ENCODE results near the gene HRAS. TPM values are rescaled to one million over a fixed set of nuclear protein-coding genes. Genes with fewer than 3 reads are reported as not detected.

Gene HRAS
- total RNA-seq, 2 donors from 2014 or later = 64.8 to 68.2 TPM

DNA sequence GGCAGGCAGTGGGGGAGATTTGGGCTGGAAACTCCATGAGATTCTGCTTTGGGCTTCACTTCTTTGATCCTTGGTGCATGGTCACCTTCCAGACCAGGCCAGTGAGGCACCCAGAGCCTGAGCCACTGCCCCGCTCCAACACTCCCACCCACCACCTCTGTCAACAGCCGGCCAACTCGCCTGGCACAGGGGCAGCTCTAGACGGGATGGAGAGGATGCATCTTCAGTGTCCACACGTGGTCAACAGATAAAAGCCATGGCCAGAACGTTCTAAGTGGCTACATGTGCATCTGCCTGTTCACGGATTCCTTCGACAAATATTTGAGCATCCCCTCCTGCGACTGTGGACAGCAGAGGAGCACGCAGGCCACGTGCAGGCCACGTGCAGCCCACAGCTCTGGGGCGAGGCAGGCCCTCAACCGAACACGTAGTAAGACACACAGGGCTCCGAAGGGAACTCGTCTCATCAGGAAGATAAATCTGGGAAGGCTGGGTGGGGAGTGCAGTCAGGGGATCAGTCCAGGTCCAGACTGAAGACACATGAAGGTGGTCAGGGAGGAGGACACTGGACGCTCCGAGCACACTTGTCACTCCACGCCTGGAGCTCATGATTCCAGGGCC, 3.2 kb upstream of the HRAS start:
- Histone ChIP-seq H3K9ac (ENCODE audit: extremely low read depth, low read length, poor library complexity, severe bottlenecking) (no peak overlapping the region), H3K9me3 (ENCODE audit: control insufficient read depth, low read length) (no peaks in the 10 kb centered on the region), H3K4me1 (ENCODE audit: control insufficient read depth, insufficient read depth, low read length) (no peaks in the 10 kb centered on the region), H3K27me3 (ENCODE audit: control insufficient read depth, insufficient read depth, low read length, poor library complexity, severe bottlenecking) (no peaks in the 10 kb centered on the region), H3K4me3 (ENCODE audit: low read length) (no peak overlapping the region), H3K36me3 (ENCODE audit: control insufficient read depth, insufficient read depth, low read length) (peaks cover 5% of the 10 kb centered on the region), H3K27ac (ENCODE audit: low read depth, low read length) (no peak overlapping the region)
- TF ChIP-seq, protein P1, sequence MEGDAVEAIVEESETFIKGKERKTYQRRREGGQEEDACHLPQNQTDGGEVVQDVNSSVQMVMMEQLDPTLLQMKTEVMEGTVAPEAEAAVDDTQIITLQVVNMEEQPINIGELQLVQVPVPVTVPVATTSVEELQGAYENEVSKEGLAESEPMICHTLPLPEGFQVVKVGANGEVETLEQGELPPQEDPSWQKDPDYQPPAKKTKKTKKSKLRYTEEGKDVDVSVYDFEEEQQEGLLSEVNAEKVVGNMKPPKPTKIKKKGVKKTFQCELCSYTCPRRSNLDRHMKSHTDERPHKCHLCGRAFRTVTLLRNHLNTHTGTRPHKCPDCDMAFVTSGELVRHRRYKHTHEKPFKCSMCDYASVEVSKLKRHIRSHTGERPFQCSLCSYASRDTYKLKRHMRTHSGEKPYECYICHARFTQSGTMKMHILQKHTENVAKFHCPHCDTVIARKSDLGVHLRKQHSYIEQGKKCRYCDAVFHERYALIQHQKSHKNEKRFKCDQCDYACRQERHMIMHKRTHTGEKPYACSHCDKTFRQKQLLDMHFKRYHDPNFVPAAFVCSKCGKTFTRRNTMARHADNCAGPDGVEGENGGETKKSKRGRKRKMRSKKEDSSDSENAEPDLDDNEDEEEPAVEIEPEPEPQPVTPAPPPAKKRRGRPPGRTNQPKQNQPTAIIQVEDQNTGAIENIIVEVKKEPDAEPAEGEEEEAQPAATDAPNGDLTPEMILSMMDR (conservative IDR thresholded peaks at IDR 0.05) = no peak
- Mint-ChIP-seq H3K4me1 (no peaks in the 10 kb centered on the region), H3K4me3 (peak overlapping the region; percentile 43), H3K36me3 (ENCODE audit: low read depth) (peaks cover 8% of the 10 kb centered on the region), H3K27ac (no peak overlapping the region), H3K27me3 (ENCODE audit: insufficient read depth) (peaks cover 9% of the 10 kb centered on the region), H3K9me3 (peaks cover 1% of the 10 kb centered on the region)
- DNase-seq = peak; percentile 36
- WGBS, 2 experiments (ENCODE audit: insufficient coverage in 1 of 2, insufficient read length in 1 of 2) = 95% methylated on average over 17 to 20 of the region's 20 CpGs

DNA sequence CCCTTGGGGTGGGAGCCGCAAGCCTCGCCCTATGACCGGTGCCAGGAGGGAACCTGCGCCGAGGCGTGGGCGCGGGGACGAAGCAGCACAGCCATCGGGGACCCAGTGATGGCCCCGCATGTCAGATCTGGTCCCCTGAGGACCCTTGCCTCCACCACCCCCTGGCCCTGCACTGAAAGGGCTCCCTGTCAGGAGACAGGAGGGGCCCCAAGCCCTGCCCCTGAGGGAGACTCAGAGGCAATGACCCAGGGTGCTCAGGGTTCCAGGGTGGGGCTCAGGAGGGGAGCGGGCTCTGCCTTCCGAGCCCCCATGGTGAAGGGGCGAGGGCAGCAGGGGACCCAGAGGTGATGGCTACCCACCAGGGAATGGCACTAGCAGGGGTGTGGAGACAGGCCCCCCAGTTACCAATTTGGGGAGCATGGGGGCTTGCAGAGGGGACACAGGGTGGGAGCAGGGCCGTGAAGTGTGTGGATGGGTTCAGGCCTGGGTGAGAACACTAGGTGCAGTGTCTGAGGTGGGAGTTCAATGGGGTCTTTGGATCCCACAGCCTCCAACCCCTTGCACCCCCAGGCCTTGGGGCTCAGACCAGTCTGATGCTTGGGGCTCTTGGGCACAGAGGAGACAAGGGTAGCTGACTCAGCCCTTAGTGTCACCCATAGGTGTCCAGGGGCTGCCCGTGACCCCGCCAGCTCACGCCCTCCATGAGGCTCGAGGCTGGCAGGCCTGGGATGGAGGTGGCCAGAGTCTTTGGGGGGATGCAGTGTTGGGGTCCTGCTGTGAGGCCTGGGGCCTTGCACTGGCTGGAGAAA, 2.5 kb upstream of the HRAS start:
- peaks cover 8% of the 10 kb centered on the region for H3K36me3 Mint-ChIP-seq (ENCODE audit: low read depth)
- Histone ChIP-seq H3K4me3 (ENCODE audit: low read length) (peak overlapping the region; percentile 77), H3K9ac (ENCODE audit: extremely low read depth, low read length, poor library complexity, severe bottlenecking) (peak overlapping the region; percentile 55), H3K27ac (ENCODE audit: low read depth, low read length) (no peak overlapping the region), H3K4me1 (ENCODE audit: control insufficient read depth, insufficient read depth, low read length) (no peaks in the 10 kb centered on the region), H3K9me3 (ENCODE audit: control insufficient read depth, low read length) (no peaks in the 10 kb centered on the region), H3K27me3 (ENCODE audit: control insufficient read depth, insufficient read depth, low read length, poor library complexity, severe bottlenecking) (no peaks in the 10 kb centered on the region), H3K36me3 (ENCODE audit: control insufficient read depth, insufficient read depth, low read length) (peaks cover 8% of the 10 kb centered on the region)
- peaks cover 1% of the 10 kb centered on the region for H3K9me3 Mint-ChIP-seq
- H3K27ac Mint-ChIP-seq = no peak overlapping the region
- TF ChIP-seq, protein P1 (conservative IDR thresholded peaks at IDR 0.05) = no peak
- 52 to 59% methylated on average over 6 to 19 of the region's 19 CpGs for WGBS, 2 experiments (ENCODE audit: insufficient coverage in 1 of 2, insufficient read length in 1 of 2)
- no peaks in the 10 kb centered on the region for H3K4me1 Mint-ChIP-seq
- peaks cover 9% of the 10 kb centered on the region for H3K27me3 Mint-ChIP-seq (ENCODE audit: insufficient read depth)
- peak overlapping the region; percentile 43 for H3K4me3 Mint-ChIP-seq
- DNase-seq = no peak

DNA sequence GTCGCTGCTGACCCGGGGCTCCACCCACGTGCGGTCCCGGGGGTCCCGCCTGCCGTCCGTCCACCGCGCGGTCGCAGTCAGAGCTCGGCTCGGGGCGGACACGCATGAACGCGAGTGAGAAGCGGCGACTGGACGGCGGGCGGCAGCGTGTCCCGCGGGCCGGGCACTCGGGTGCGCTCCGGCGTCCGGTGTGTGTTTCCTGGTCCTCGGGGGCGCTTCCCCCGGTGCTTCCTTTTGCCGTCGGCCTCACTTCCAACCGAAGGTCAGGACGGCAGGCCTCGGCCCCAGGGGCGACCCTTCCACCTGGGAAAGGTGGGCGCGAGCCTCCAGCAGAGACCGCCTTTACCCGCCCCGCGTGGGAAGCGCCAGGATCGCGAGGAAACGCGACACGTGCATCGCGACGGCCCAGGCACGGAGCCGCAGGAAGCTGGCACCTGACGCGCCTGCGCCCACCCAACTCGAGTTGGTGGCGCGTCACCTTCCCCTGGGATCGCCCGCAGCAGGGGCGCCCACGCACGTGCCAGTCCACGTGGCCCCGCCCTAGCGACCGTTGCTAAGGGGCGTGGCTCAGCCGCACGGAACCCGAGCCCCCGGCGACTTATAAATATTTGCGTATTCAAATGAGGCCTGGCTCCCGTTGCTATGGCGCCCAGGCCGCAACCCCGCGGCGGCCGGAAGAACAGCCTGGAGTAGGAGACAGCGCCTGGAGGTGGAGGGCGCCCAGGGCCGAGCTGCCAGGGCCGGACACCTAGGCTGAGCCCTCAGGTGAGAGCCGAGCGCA, 1.7 kb upstream of the HRAS start, which contains the start of gene LRRC56:
Gene LRRC56 (plus strand): TSS at position 687 of the 781 bp plus-strand sequence. CDS start 3,158 bp downstream, outside the sequence.
- H3K9me3 Mint-ChIP-seq = no peaks in the 10 kb centered on the region
- Histone ChIP-seq H3K9me3 (ENCODE audit: control insufficient read depth, low read length) (no peaks in the 10 kb centered on the region), H3K27me3 (ENCODE audit: control insufficient read depth, insufficient read depth, low read length, poor library complexity, severe bottlenecking) (no peaks in the 10 kb centered on the region), H3K9ac (ENCODE audit: extremely low read depth, low read length, poor library complexity, severe bottlenecking) (peak within 1 kb of the TSS; percentile 55), H3K27ac (ENCODE audit: low read depth, low read length) (no peak within 1 kb of the TSS), H3K36me3 (ENCODE audit: control insufficient read depth, insufficient read depth, low read length) (peaks cover 8% of the 10 kb centered on the region), H3K4me3 (ENCODE audit: low read length) (peak within 1 kb of the TSS; percentile 77), H3K4me1 (ENCODE audit: control insufficient read depth, insufficient read depth, low read length) (no peaks in the 10 kb centered on the region)
- H3K36me3 Mint-ChIP-seq (ENCODE audit: low read depth) = peaks cover 5% of the 10 kb centered on the region
- TF ChIP-seq, protein P1 (conservative IDR thresholded peaks at IDR 0.05) = no peak
- H3K27ac Mint-ChIP-seq = peak within 1 kb of the TSS; percentile 87
- DNase-seq = peak; percentile 93
- H3K4me3 Mint-ChIP-seq = peak within 1 kb of the TSS; percentile 66
- H3K27me3 Mint-ChIP-seq (ENCODE audit: insufficient read depth) = peaks cover 9% of the 10 kb centered on the region
- whole genome bisulfite sequencing, 2 experiments (ENCODE audit: insufficient coverage in 1 of 2, insufficient read length in 1 of 2) = 10 to 15% methylated on average over 63 to 93 of the region's 93 CpGs
- H3K4me1 Mint-ChIP-seq = no peaks in the 10 kb centered on the region
